ENCODE results near the gene LTB4R2. TPM values are rescaled to one million over a fixed set of nuclear protein-coding genes. Genes with fewer than 3 reads are reported as not detected.

Gene LTB4R2
- total and polyA plus RNA-seq, 12 donors = 0.42 to 11.1 (median 3.8) TPM

GRCh38 chr14:24360281-24360680, 50.3 kb downstream of the LTB4R2 start:
- DNase-seq = no peak
- Histone ChIP-seq H3K27ac (no peak overlapping the region), H3K4me3 (no peak overlapping the region), H3K27me3 (no peaks in the 10 kb centered on the region), H3K9me3 (replicated peaks in 1 of 3) (no peaks in the 10 kb centered on the region), H3K36me3 (replicated peaks in 1 of 2) (no peaks in the 10 kb centered on the region), H3K4me1 (replicated peaks in 1 of 2) (peaks cover 0 to 2% of the 10 kb centered on the region in 2 donors)
- intact Hi-C loops (cut with DNase I) = no loop called here
- 86 to 97% (median 94%) methylated on average over 3 of the region's 3 CpGs for WGBS, 4 donors
- no peak for TF ChIP-seq POLR2A (IDR thresholded peaks at IDR 0.05)
- TF ChIP-seq CTCF (IDR thresholded peaks at IDR 0.05) = no peak

GRCh38 chr14:24361326-24361725, 51.4 kb downstream of the LTB4R2 start:
- DNase-seq = no peak
- H3K9me3 ChIP-seq (replicated peaks in 1 of 3) = no peaks in the 10 kb centered on the region
- intact Hi-C loops (cut with DNase I) = no loop called here
- peaks cover 6 to 13% of the 10 kb centered on the region in 2 donors for H3K4me1 ChIP-seq (replicated peaks in 1 of 2)
- no peak for TF ChIP-seq CTCF (IDR thresholded peaks at IDR 0.05)
- no peak for TF ChIP-seq POLR2A (IDR thresholded peaks at IDR 0.05)
- WGBS, 4 donors = 57 to 72% (median 66%) methylated on average over 2 of the region's 2 CpGs
- no peak overlapping the region for H3K27ac ChIP-seq
- H3K4me3 ChIP-seq = no peak overlapping the region
- no peaks in the 10 kb centered on the region for H3K36me3 ChIP-seq (replicated peaks in 1 of 2)
- no peaks in the 10 kb centered on the region for H3K27me3 ChIP-seq

Small RNA genes lying within 50 kb of the gene (small RNA-seq; reads per million reads assigned to genes)
- gene RF00026 = 0 reads per million in 2 donors

Other genes starting within 250 kb of the LTB4R2 start
Only the 30 nearest of the 33 such genes appear.
- 100 to 1,000 TPM in 8 of 9 donors, 10 to 100 TPM in 1; 88.9 to 401 (median 143) TPM for gene DCAF11, start 195.4 kb upstream of the LTB4R2 start, total RNA-seq
- gene DCAF11, start 195.4 kb upstream of the LTB4R2 start, polyA plus RNA-seq = 10 to 100 TPM; 40.4 to 94.0 (median 42.3) TPM
- 10 to 100 TPM in 1 of 9 donors, 1 to 10 TPM in 8; 3.3 to 20.2 (median 4.7) TPM for gene NRL, start 195.2 kb upstream of the LTB4R2 start, total RNA-seq
- gene NRL, start 195.2 kb upstream of the LTB4R2 start, polyA plus RNA-seq = 1 to 10 TPM; 2.2 to 3.5 (median 3.1) TPM
- 10 to 100 TPM in 4 of 9 donors, 1 to 10 TPM in 5; 6.5 to 15.7 (median 9.7) TPM for gene FITM1, start 179.5 kb upstream of the LTB4R2 start, total RNA-seq
- 10 to 100 TPM in 2 of 3 donors, 1 to 10 TPM in 1; 4.6 to 25.7 (median 13.4) TPM for gene FITM1, start 179.5 kb upstream of the LTB4R2 start, polyA plus RNA-seq
- gene PSME1, start 173.9 kb upstream of the LTB4R2 start, total RNA-seq = 100 to 1,000 TPM; 208 to 359 (median 277) TPM
- 100 to 1,000 TPM; 205 to 386 (median 313) TPM for gene PSME1, start 173.9 kb upstream of the LTB4R2 start, polyA plus RNA-seq
- 10 to 100 TPM; 22.5 to 65.7 (median 40.5) TPM for gene EMC9, start 168.5 kb upstream of the LTB4R2 start, total RNA-seq
- 100 to 1,000 TPM in 2 of 3 donors, 10 to 100 TPM in 1; 21.6 to 149 (median 127) TPM for gene EMC9, start 168.5 kb upstream of the LTB4R2 start, polyA plus RNA-seq
- 100 to 1,000 TPM; 107 to 362 (median 191) TPM for gene PSME2, start 163.5 kb upstream of the LTB4R2 start, total RNA-seq
- 100 to 1,000 TPM; 388 to 752 (median 687) TPM for gene PSME2, start 163.5 kb upstream of the LTB4R2 start, polyA plus RNA-seq
- gene RNF31, start 162.6 kb upstream of the LTB4R2 start, total RNA-seq = 100 to 1,000 TPM in 1 of 9 donors, 10 to 100 TPM in 8; 32.8 to 165 (median 59.7) TPM
- 100 to 1,000 TPM in 2 of 3 donors, 10 to 100 TPM in 1; 59.3 to 351 (median 198) TPM for gene RNF31, start 162.6 kb upstream of the LTB4R2 start, polyA plus RNA-seq
- 100 to 1,000 TPM in 4 of 9 donors, 10 to 100 TPM in 5; 32.4 to 119 (median 98.3) TPM for gene IRF9, start 148.9 kb upstream of the LTB4R2 start, total RNA-seq
- 100 to 1,000 TPM; 118 to 151 (median 129) TPM for gene IRF9, start 148.9 kb upstream of the LTB4R2 start, polyA plus RNA-seq
- gene REC8, start 138.1 kb upstream of the LTB4R2 start, total RNA-seq = 10 to 100 TPM in 4 of 9 donors, 1 to 10 TPM in 5; 1.3 to 18.5 (median 9.4) TPM
- 100 to 1,000 TPM in 1 of 3 donors, 10 to 100 TPM in 1, 1 to 10 TPM in 1; 3.6 to 111 (median 38.9) TPM for gene REC8, start 138.1 kb upstream of the LTB4R2 start, polyA plus RNA-seq
- gene IPO4, start 121.3 kb upstream of the LTB4R2 start, total RNA-seq = 10 to 100 TPM; 29.7 to 84.9 (median 45.4) TPM
- 10 to 100 TPM; 19.1 to 43.2 (median 23.8) TPM for gene IPO4, start 121.3 kb upstream of the LTB4R2 start, polyA plus RNA-seq
- 100 to 1,000 TPM in 2 of 9 donors, 10 to 100 TPM in 7; 60.0 to 123 (median 90.4) TPM for gene TM9SF1, start 114.7 kb upstream of the LTB4R2 start, total RNA-seq
- 10 to 100 TPM; 43.7 to 67.2 (median 56.1) TPM for gene TM9SF1, start 114.7 kb upstream of the LTB4R2 start, polyA plus RNA-seq
- gene TSSK4, start 104.4 kb upstream of the LTB4R2 start, total RNA-seq = under 1 TPM in 1 of 9 donors, not detected in 8; 0.46 TPM
- under 1 TPM in 1 of 3 donors, not detected in 2; 0.07 TPM for gene TSSK4, start 104.4 kb upstream of the LTB4R2 start, polyA plus RNA-seq
- 10 to 100 TPM; 32.9 to 68.6 (median 56.5) TPM for gene CHMP4A, start 96.7 kb upstream of the LTB4R2 start, total RNA-seq
- gene CHMP4A, start 96.7 kb upstream of the LTB4R2 start, polyA plus RNA-seq = 100 to 1,000 TPM in 2 of 3 donors, 10 to 100 TPM in 1; 71.1 to 118 (median 104) TPM
- 10 to 100 TPM; 20.3 to 53.7 (median 28.6) TPM for gene MDP1, start 94.1 kb upstream of the LTB4R2 start, total RNA-seq
- 10 to 100 TPM; 32.2 to 40.2 (median 39.4) TPM for gene MDP1, start 94.1 kb upstream of the LTB4R2 start, polyA plus RNA-seq
- 100 to 1,000 TPM; 154 to 454 (median 216) TPM for gene NEDD8, start 77.8 kb upstream of the LTB4R2 start, total RNA-seq
- 100 to 1,000 TPM; 136 to 448 (median 215) TPM for gene NEDD8, start 77.8 kb upstream of the LTB4R2 start, polyA plus RNA-seq
- gene GMPR2, start 77.2 kb upstream of the LTB4R2 start, total RNA-seq = 100 to 1,000 TPM in 8 of 9 donors, 10 to 100 TPM in 1; 92.5 to 188 (median 131) TPM
- 100 to 1,000 TPM in 1 of 3 donors, 10 to 100 TPM in 2; 70.6 to 103 (median 98.0) TPM for gene GMPR2, start 77.2 kb upstream of the LTB4R2 start, polyA plus RNA-seq
- 100 to 1,000 TPM in 5 of 9 donors, 10 to 100 TPM in 4; 76.3 to 216 (median 101) TPM for gene TINF2, start 67.5 kb upstream of the LTB4R2 start, total RNA-seq
- gene TINF2, start 67.5 kb upstream of the LTB4R2 start, polyA plus RNA-seq = 100 to 1,000 TPM in 2 of 3 donors, 10 to 100 TPM in 1; 57.8 to 179 (median 103) TPM
- gene TGM1, start 47.0 kb upstream of the LTB4R2 start, total RNA-seq = 1 to 10 TPM in 3 of 9 donors, under 1 TPM in 5, not detected in 1; 0.28 to 1.4 (median 0.88) TPM
- 1 to 10 TPM in 2 of 3 donors, under 1 TPM in 1; 0.44 to 2.7 (median 2.2) TPM for gene TGM1, start 47.0 kb upstream of the LTB4R2 start, polyA plus RNA-seq
- gene RABGGTA, start 38.5 kb upstream of the LTB4R2 start, total RNA-seq = 10 to 100 TPM; 26.0 to 40.0 (median 32.3) TPM
- 100 to 1,000 TPM in 1 of 3 donors, 10 to 100 TPM in 2; 15.7 to 124 (median 90.7) TPM for gene RABGGTA, start 38.5 kb upstream of the LTB4R2 start, polyA plus RNA-seq
- 10 to 100 TPM; 11.4 to 68.1 (median 36.1) TPM for gene DHRS1, start 10.4 kb upstream of the LTB4R2 start, total RNA-seq
- 10 to 100 TPM; 19.8 to 38.7 (median 37.6) TPM for gene DHRS1, start 10.4 kb upstream of the LTB4R2 start, polyA plus RNA-seq
- 10 to 100 TPM in 8 of 9 donors, 1 to 10 TPM in 1; 9.2 to 28.2 (median 18.2) TPM for gene NOP9, start 10.3 kb upstream of the LTB4R2 start, total RNA-seq
- 10 to 100 TPM in 2 of 3 donors, 1 to 10 TPM in 1; 9.1 to 21.1 (median 16.8) TPM for gene NOP9, start 10.3 kb upstream of the LTB4R2 start, polyA plus RNA-seq
- gene CIDEB, start 2.2 kb upstream of the LTB4R2 start, total RNA-seq = 10 to 100 TPM; 16.4 to 80.3 (median 40.5) TPM
- 10 to 100 TPM; 17.5 to 73.7 (median 37.4) TPM for gene CIDEB, start 2.2 kb upstream of the LTB4R2 start, polyA plus RNA-seq
- 10 to 100 TPM in 5 of 9 donors, 1 to 10 TPM in 4; 1.4 to 21.0 (median 11.0) TPM for gene LTB4R, start 1.4 kb downstream of the LTB4R2 start, total RNA-seq
- 10 to 100 TPM in 2 of 3 donors, 1 to 10 TPM in 1; 9.4 to 30.2 (median 17.5) TPM for gene LTB4R, start 1.4 kb downstream of the LTB4R2 start, polyA plus RNA-seq
- 10 to 100 TPM in 5 of 9 donors, 1 to 10 TPM in 4; 3.9 to 34.0 (median 12.5) TPM for gene ADCY4, start 24.9 kb downstream of the LTB4R2 start, total RNA-seq
- 10 to 100 TPM in 2 of 3 donors, 1 to 10 TPM in 1; 4.5 to 70.1 (median 45.8) TPM for gene ADCY4, start 24.9 kb downstream of the LTB4R2 start, polyA plus RNA-seq
- gene RIPK3, start 29.9 kb downstream of the LTB4R2 start, total RNA-seq = 10 to 100 TPM in 1 of 9 donors, 1 to 10 TPM in 6, under 1 TPM in 2; 0.50 to 10.4 (median 3.6) TPM
- gene RIPK3, start 29.9 kb downstream of the LTB4R2 start, polyA plus RNA-seq = 1 to 10 TPM; 1.5 to 8.0 (median 4.6) TPM
- 100 to 1,000 TPM in 2 of 9 donors, 10 to 100 TPM in 7; 17.0 to 164 (median 48.2) TPM for gene NFATC4, start 58.0 kb downstream of the LTB4R2 start, total RNA-seq
- 100 to 1,000 TPM in 2 of 3 donors, 10 to 100 TPM in 1; 11.8 to 505 (median 390) TPM for gene NFATC4, start 58.0 kb downstream of the LTB4R2 start, polyA plus RNA-seq
- gene NYNRIN, start 88.9 kb downstream of the LTB4R2 start, total RNA-seq = 10 to 100 TPM in 1 of 9 donors, 1 to 10 TPM in 8; 6.0 to 11.0 (median 7.0) TPM
- 1 to 10 TPM; 2.2 to 6.1 (median 3.4) TPM for gene NYNRIN, start 88.9 kb downstream of the LTB4R2 start, polyA plus RNA-seq
- 10 to 100 TPM in 4 of 9 donors, 1 to 10 TPM in 5; 5.0 to 43.6 (median 10.0) TPM for gene CBLN3, start 119.5 kb downstream of the LTB4R2 start, total RNA-seq
- 10 to 100 TPM in 2 of 3 donors, 1 to 10 TPM in 1; 3.9 to 35.7 (median 21.3) TPM for gene CBLN3, start 119.5 kb downstream of the LTB4R2 start, polyA plus RNA-seq
- 10 to 100 TPM; 30.2 to 76.9 (median 46.3) TPM for gene KHNYN, start 119.8 kb downstream of the LTB4R2 start, total RNA-seq
- 10 to 100 TPM; 18.5 to 48.6 (median 36.2) TPM for gene KHNYN, start 119.8 kb downstream of the LTB4R2 start, polyA plus RNA-seq
- 100 to 1,000 TPM in 1 of 9 donors, 10 to 100 TPM in 8; 35.0 to 100 (median 74.4) TPM for gene SDR39U1, start 132.6 kb downstream of the LTB4R2 start, total RNA-seq
- gene SDR39U1, start 132.6 kb downstream of the LTB4R2 start, polyA plus RNA-seq = 100 to 1,000 TPM in 2 of 3 donors, 10 to 100 TPM in 1; 50.4 to 218 (median 162) TPM

Measured in adrenal gland (tissue), 12 donors.